Dendritic cell treated with granulocyte-macrophage colony-stimulating factor and Interleukin-4, amounts not matched to agents 40 ng/mL and 50 ng/mL, for 4 days (primary cell): ENCODE data around the gene CABLES1.
"Not testable (repeated sequence)": the region's sequence is repeated elsewhere in the genome, so short reads cannot be mapped to it uniquely, and the experiment has no call there.

Source experiments
- H3K27ac Mint-ChIP-seq: one replicate; pipeline ENCODE4 v1.8.0; 2022; ENCODE audit warnings: mild to moderate bottlenecking, mixed read lengths
- H3K27me3 Mint-ChIP-seq: one replicate; pipeline ENCODE4 v1.8.0; 2022; ENCODE audit warnings: mild to moderate bottlenecking, mixed read lengths
- H3K36me3 Mint-ChIP-seq: one replicate; pipeline ENCODE4 v1.8.0; 2022; ENCODE audit warnings: low read depth, mixed read lengths
- H3K4me1 Mint-ChIP-seq: one replicate; pipeline ENCODE4 v1.8.0; 2022; ENCODE audit warnings: low read depth, mixed read lengths
- H3K4me3 Mint-ChIP-seq: one replicate; pipeline ENCODE4 v1.8.0; 2022; ENCODE audit warnings: mild to moderate bottlenecking, moderate library complexity, mixed read lengths
- H3K9me3 Mint-ChIP-seq: one replicate; pipeline ENCODE4 v1.8.0; 2022; ENCODE audit warnings: mixed read lengths
- intact Hi-C: fragments of 100-400 bp; cut with micrococcal nuclease; formaldehyde crosslinking; loops from one replicate; pipeline ENCODE4 v1.15.0; 2022

Gene CABLES1

DNA sequence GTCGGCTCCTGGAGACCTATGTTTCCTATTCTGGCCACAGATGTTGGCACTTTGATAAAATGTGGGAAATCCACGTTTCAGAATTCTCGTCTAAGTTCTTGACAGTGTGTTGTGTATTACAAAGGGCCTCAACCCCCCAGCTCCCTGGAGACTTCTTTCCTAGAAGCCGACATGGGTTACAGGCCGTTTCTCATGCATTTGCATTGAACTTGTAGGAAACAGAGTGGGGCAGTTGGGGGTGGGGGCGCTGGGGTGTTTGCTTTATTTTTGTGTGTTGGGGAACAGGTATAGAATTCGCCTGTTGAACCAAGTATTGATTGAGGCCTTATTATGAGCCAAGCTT lies 104.0 kb downstream of the CABLES1 start:
- peaks cover 18% of the 10 kb centered on the region for H3K4me1 Mint-ChIP-seq
- H3K27me3 Mint-ChIP-seq: peaks cover 6% of the 10 kb centered on the region
- intact Hi-C loops: loop anchor here (10.0 kb wide), 1 partner anchor 215 kb away; the partner anchor contains the start of gene RIOK3
- no peak overlapping the region for H3K4me3 Mint-ChIP-seq
- no peaks in the 10 kb centered on the region for H3K9me3 Mint-ChIP-seq
- no peak overlapping the region for H3K27ac Mint-ChIP-seq
- no peaks in the 10 kb centered on the region for H3K36me3 Mint-ChIP-seq

- peaks cover 2% of the 10 kb centered on the region for H3K27me3 Mint-ChIP-seq
- intact Hi-C loops: loop anchor here (5.0 to 10.0 kb wide), 2 partner anchors 108 to 215 kb away; partner anchors contain the start of gene RIOK3
- H3K4me3 Mint-ChIP-seq: no peak overlapping the region
- H3K9me3 Mint-ChIP-seq: no peaks in the 10 kb centered on the region
- no peak overlapping the region for H3K27ac Mint-ChIP-seq
- peaks cover 18% of the 10 kb centered on the region for H3K4me1 Mint-ChIP-seq
- H3K36me3 Mint-ChIP-seq: no peaks in the 10 kb centered on the region
Observed at GRCh38 chr18:23239885-23240608, 104.8 kb downstream of the CABLES1 start.

DNA sequence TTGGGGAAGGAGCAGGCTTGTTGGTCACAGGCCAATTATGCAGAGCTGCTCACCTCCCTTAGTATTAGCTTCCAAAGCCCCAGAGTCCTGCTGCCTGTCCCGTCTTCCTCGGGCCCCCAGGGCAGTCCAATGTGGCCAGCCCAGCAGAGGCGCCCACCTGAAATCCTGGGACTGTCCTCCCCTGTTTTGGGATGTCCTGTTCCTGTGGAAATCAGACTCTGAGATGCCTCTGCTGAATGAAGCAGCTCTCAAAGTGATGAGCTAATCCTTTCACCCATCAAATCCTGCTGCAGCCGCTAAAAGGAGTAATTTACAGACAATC lies 105.3 kb downstream of the CABLES1 start:
- no peak overlapping the region for H3K27ac Mint-ChIP-seq
- H3K27me3 Mint-ChIP-seq: peaks cover 2% of the 10 kb centered on the region
- no peaks in the 10 kb centered on the region for H3K36me3 Mint-ChIP-seq
- H3K9me3 Mint-ChIP-seq: no peaks in the 10 kb centered on the region
- H3K4me3 Mint-ChIP-seq: no peak overlapping the region
- peaks cover 18% of the 10 kb centered on the region for H3K4me1 Mint-ChIP-seq
- intact Hi-C loops: loop anchor here (5.0 kb wide), 1 partner anchor 108 kb away; no protein-coding TSS in a partner anchor

GRCh38 chr18:23241833-23242496 lies 106.7 kb downstream of the CABLES1 start:
- H3K4me3 Mint-ChIP-seq, H3K27ac Mint-ChIP-seq, H3K36me3 Mint-ChIP-seq, H3K27me3 Mint-ChIP-seq, H3K9me3 Mint-ChIP-seq: not testable (repeated sequence)
- intact Hi-C loops: loop anchor here (5.0 kb wide), 1 partner anchor 110 kb away; no protein-coding TSS in a partner anchor
- peaks cover 15% of the 10 kb centered on the region for H3K4me1 Mint-ChIP-seq

- intact Hi-C loops: loop anchor here (5.0 kb wide), 1 partner anchor 111 kb away; no protein-coding TSS in a partner anchor
- Mint-ChIP-seq H3K36me3 (no peaks in the 10 kb centered on the region), H3K9me3 (no peaks in the 10 kb centered on the region), H3K4me1 (peaks cover 4% of the 10 kb centered on the region), H3K4me3 (no peak overlapping the region), H3K27ac (no peak overlapping the region), H3K27me3 (no peaks in the 10 kb centered on the region)
Observed at GRCh38 chr18:23243178-23243577, 107.9 kb downstream of the CABLES1 start.

DNA sequence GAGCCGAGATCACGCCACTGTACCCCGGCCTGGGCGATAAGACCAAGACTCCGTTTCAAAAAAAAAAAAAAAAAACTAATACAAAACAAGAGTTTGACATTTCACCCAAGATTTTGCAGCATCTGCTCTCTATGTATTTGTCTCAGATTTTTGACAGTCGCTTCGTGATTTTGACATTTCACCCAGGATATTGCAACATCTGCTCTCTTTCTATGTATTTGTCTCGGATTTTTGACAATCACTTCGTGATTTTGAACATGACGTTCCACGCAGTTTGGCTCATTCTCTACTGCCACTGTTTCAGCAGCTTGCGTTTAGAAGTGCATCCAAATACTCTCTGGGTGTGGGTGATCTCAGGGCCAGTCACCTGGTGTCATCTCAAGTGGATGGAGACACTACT lies 108.5 kb downstream of the CABLES1 start:
- H3K36me3 Mint-ChIP-seq: no peaks in the 10 kb centered on the region
- H3K27ac Mint-ChIP-seq: no peak overlapping the region
- H3K4me3 Mint-ChIP-seq: no peak overlapping the region
- intact Hi-C loops: loop anchor here (5.0 kb wide), 1 partner anchor 112 kb away; no protein-coding TSS in a partner anchor
- H3K27me3 Mint-ChIP-seq: no peaks in the 10 kb centered on the region
- no peaks in the 10 kb centered on the region for H3K4me1 Mint-ChIP-seq
- no peaks in the 10 kb centered on the region for H3K9me3 Mint-ChIP-seq

GRCh38 chr18:23244401-23244800 lies 109.1 kb downstream of the CABLES1 start:
- no peaks in the 10 kb centered on the region for H3K36me3 Mint-ChIP-seq
- H3K27me3 Mint-ChIP-seq: no peaks in the 10 kb centered on the region
- H3K4me3 Mint-ChIP-seq: no peak overlapping the region
- no peak overlapping the region for H3K27ac Mint-ChIP-seq
- intact Hi-C loops: loop anchor here (5.0 kb wide), 1 partner anchor 112 kb away; no protein-coding TSS in a partner anchor
- H3K9me3 Mint-ChIP-seq: no peaks in the 10 kb centered on the region
- no peaks in the 10 kb centered on the region for H3K4me1 Mint-ChIP-seq

- Mint-ChIP-seq H3K27ac (no peak overlapping the region), H3K27me3 (no peaks in the 10 kb centered on the region), H3K36me3 (no peaks in the 10 kb centered on the region), H3K9me3 (no peaks in the 10 kb centered on the region), H3K4me3 (no peak overlapping the region), H3K4me1 (peaks cover 9% of the 10 kb centered on the region)
- intact Hi-C loops: no loop called here
Observed at GRCh38 chr18:23245461-23245860, 110.2 kb downstream of the CABLES1 start.

- H3K4me3 Mint-ChIP-seq: no peak overlapping the region
- intact Hi-C loops: no loop called here
- no peaks in the 10 kb centered on the region for H3K27me3 Mint-ChIP-seq
- H3K4me1 Mint-ChIP-seq: peaks cover 24% of the 10 kb centered on the region
- no peaks in the 10 kb centered on the region for H3K9me3 Mint-ChIP-seq
- no peaks in the 10 kb centered on the region for H3K36me3 Mint-ChIP-seq
- no peak overlapping the region for H3K27ac Mint-ChIP-seq
Observed at GRCh38 chr18:23247331-23247730, 112.0 kb downstream of the CABLES1 start.

DNA sequence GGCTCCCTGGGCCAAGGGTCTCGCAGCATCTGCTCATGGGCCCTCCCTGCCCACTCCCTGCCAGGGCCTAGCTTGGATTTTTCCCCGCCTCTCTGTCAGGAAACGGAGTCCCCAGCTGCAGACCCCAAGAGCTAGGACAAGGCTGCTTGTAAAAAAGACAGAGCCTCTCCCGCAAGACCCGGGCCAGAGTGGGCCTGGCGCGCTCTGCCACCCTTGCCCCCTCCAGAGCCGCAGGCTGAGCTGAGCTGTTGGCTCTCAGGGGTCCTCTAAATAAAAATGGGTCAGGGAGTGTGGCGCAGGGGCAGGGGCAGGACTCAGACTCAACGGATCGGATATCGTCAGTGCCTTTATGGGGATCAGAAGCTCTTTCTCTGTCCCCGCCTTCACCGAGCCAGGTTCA lies 112.6 kb downstream of the CABLES1 start:
- Mint-ChIP-seq H3K27me3 (no peaks in the 10 kb centered on the region), H3K4me1 (peaks cover 24% of the 10 kb centered on the region), H3K27ac (no peak overlapping the region), H3K4me3 (no peak overlapping the region), H3K9me3 (no peaks in the 10 kb centered on the region), H3K36me3 (no peaks in the 10 kb centered on the region)
- intact Hi-C loops: no loop called here

DNA sequence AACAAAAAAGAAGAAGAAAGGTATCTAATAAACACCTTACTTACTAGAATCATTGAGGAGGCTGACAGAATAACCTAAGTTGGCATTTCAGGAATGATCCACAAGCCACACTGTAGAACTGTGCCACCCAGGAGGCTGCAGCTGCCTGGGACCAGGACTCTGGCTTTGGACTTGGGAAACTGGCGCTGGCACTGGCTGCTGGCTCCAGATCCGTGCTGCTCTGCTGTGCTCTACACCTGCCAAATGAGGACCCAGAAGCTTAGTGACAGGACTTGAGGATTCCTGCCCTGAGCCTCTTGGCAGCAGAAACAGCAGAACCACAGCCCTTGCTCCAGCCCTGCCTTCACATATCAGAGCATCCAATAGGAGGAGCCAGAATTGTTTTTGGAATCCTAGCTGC lies 113.5 kb downstream of the CABLES1 start:
- no peak overlapping the region for H3K27ac Mint-ChIP-seq
- intact Hi-C loops: no loop called here
- no peaks in the 10 kb centered on the region for H3K9me3 Mint-ChIP-seq
- H3K4me1 Mint-ChIP-seq: peaks cover 24% of the 10 kb centered on the region
- H3K36me3 Mint-ChIP-seq: no peaks in the 10 kb centered on the region
- no peaks in the 10 kb centered on the region for H3K27me3 Mint-ChIP-seq
- no peak overlapping the region for H3K4me3 Mint-ChIP-seq

- no peaks in the 10 kb centered on the region for H3K27me3 Mint-ChIP-seq
- H3K9me3 Mint-ChIP-seq: no peaks in the 10 kb centered on the region
- H3K36me3 Mint-ChIP-seq: no peaks in the 10 kb centered on the region
- no peak overlapping the region for H3K4me3 Mint-ChIP-seq
- peaks cover 24% of the 10 kb centered on the region for H3K4me1 Mint-ChIP-seq
- H3K27ac Mint-ChIP-seq: no peak overlapping the region
- intact Hi-C loops: no loop called here
Observed at GRCh38 chr18:23249348-23249747, 114.1 kb downstream of the CABLES1 start.

DNA sequence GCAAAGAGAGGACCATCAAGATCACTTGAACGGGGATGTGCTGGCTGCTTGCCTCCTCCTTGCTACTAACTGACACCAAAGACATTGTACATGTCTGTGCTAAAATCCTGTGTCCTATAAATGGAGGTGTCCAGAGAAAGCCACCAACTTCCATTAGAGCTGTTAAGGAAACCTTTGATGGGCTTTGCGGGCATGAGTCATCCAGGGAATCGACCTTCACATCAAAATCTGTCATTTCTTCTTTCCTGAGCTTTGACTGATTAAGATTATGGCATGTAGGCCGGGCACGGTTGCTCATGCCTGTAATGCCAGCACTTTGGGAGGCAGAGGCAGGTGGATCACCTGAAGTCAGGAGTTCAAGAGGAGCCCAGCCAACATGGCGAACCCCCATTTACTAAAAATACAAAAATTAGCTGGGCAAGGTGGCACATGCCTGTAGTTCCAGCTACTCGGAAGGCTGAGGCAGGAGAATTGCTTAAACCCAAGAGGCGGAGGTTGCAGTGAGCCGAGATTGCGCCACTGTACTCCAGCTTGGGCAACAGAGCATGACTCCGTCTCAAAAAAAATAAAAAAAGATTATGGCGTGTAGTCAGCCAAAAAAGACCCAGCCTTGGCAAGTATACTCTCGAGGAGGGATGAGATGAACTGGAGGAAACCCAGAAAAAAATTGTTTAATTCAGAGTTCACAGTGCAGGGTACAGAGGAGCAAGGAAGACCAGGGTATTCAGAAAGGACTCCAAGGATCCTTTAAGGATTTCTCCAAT lies 115.8 kb downstream of the CABLES1 start:
- Mint-ChIP-seq H3K9me3 (no peaks in the 10 kb centered on the region), H3K36me3 (no peaks in the 10 kb centered on the region), H3K4me1 (peaks cover 24% of the 10 kb centered on the region), H3K27ac (no peak overlapping the region), H3K4me3 (no peak overlapping the region), H3K27me3 (no peaks in the 10 kb centered on the region)
- intact Hi-C loops: no loop called here

GRCh38 chr18:23253630-23254029 lies 118.3 kb downstream of the CABLES1 start:
- Mint-ChIP-seq H3K4me3 (no peak overlapping the region), H3K4me1 (peaks cover 38% of the 10 kb centered on the region), H3K27me3 (peaks cover 7% of the 10 kb centered on the region), H3K9me3 (no peaks in the 10 kb centered on the region), H3K36me3 (no peaks in the 10 kb centered on the region), H3K27ac (no peak overlapping the region)
- intact Hi-C loops: no loop called here
